ENCODE results near the gene CLCNKB. TPM values are rescaled to one million over a fixed set of nuclear protein-coding genes. Genes with fewer than 3 reads are reported as not detected.
"Not testable (repeated sequence)": the region's sequence is repeated elsewhere in the genome, so short reads cannot be mapped to it uniquely, and the experiment has no call there.

The CLCNKB gene
- total RNA-seq, 2 experiments from 2014 or later: not detected

DNA sequence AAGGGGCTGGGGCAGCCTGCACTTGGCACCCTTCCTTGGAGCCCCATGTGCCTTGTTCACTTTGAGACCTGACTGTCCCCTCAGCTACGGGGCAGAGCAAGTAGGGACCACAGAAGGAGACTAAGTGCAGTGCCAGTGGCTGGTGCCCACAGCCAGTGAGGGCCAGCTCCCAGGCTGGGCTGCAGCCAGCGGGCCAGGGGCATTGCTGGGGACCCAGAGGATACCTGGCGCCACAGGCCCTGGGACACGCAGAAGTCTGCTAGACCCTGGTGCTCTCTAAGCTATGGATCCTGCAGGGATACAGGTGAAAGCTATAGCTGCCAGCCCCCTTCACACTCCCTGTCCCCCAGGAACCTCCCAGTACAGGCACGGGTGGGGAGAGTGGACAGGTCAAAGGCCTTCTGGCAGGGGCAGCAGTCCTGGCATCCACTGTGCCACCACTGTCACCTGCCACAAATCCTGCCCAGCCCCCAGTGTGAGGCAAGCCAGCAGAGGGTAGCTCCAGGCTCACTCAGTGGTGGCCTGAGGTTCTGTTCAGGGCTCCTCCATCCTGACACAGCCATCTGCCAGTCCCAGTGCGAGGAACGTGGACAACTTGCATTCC, 20.4 kb upstream of the CLCNKB start:
- no peak overlapping the region for H3K4me3 Mint-ChIP-seq

DNA sequence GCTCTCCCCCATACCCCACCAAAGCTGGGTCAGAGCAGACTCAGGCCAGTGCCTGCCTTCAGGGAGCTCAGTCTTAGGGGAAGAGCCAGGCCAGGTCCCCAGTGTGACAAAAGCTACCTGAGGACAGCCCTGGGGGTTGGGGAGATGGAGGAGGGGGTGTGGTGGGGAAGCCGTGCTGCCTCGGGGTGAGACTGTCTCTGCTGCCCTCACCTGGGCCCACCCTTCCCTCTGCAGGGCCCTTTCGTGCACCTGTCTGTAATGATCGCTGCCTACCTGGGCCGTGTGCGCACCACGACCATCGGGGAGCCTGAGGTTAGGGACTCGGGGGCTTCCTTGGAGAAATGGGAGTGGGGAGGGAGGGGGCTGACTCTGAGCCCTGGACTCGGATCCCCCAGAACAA, 17.3 kb upstream of the CLCNKB start:
- ATAC-seq; H3K27ac Mint-ChIP-seq; CTCF ChIA-PET; H3K4me3 Mint-ChIP-seq; H3K4me1 Mint-ChIP-seq (ENCODE audit: low read depth); POLR2A ChIA-PET; intact Hi-C loops (cut with micrococcal nuclease); DNase-seq; H3K9me3 Mint-ChIP-seq; H3K36me3 Mint-ChIP-seq (ENCODE audit: low read depth): not testable (repeated sequence)
- H3K27me3 Mint-ChIP-seq: peaks cover 15% of the 10 kb centered on the region

More for the DNA sequence above, 20.4 kb upstream of the CLCNKB start:
- Mint-ChIP-seq H3K9me3 (no peaks in the 10 kb centered on the region), H3K27me3 (peaks cover 5% of the 10 kb centered on the region), H3K4me1 (ENCODE audit: low read depth) (peaks cover 3% of the 10 kb centered on the region), H3K36me3 (ENCODE audit: low read depth) (no peaks in the 10 kb centered on the region), H3K27ac (no peak overlapping the region)
- ChIA-PET POLR2A (no interaction called here), CTCF (no interaction called here)
- TF ChIP-seq, protein P1, sequence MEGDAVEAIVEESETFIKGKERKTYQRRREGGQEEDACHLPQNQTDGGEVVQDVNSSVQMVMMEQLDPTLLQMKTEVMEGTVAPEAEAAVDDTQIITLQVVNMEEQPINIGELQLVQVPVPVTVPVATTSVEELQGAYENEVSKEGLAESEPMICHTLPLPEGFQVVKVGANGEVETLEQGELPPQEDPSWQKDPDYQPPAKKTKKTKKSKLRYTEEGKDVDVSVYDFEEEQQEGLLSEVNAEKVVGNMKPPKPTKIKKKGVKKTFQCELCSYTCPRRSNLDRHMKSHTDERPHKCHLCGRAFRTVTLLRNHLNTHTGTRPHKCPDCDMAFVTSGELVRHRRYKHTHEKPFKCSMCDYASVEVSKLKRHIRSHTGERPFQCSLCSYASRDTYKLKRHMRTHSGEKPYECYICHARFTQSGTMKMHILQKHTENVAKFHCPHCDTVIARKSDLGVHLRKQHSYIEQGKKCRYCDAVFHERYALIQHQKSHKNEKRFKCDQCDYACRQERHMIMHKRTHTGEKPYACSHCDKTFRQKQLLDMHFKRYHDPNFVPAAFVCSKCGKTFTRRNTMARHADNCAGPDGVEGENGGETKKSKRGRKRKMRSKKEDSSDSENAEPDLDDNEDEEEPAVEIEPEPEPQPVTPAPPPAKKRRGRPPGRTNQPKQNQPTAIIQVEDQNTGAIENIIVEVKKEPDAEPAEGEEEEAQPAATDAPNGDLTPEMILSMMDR (IDR thresholded peaks at IDR 0.05): no peak
- no peak for ATAC-seq
- DNase-seq: no peak
- intact Hi-C loops (cut with micrococcal nuclease): no loop called here

GRCh38 chr1:16026723-16027484, 16.7 kb upstream of the CLCNKB start:
- ChIA-PET POLR2A (no interaction called here), CTCF (no interaction called here)
- TF ChIP-seq, protein P1 (IDR thresholded peaks at IDR 0.05): no peak
- no peak overlapping the region for H3K4me3 Mint-ChIP-seq
- DNase-seq (peak; percentile 48), ATAC-seq (peak; percentile 60)
- peaks cover 3% of the 10 kb centered on the region for H3K4me1 Mint-ChIP-seq (ENCODE audit: low read depth)
- H3K36me3 Mint-ChIP-seq (ENCODE audit: low read depth): no peaks in the 10 kb centered on the region
- intact Hi-C loops (cut with micrococcal nuclease): no loop called here
- peaks cover 15% of the 10 kb centered on the region for H3K27me3 Mint-ChIP-seq
- H3K9me3 Mint-ChIP-seq: no peaks in the 10 kb centered on the region
- no peak overlapping the region for H3K27ac Mint-ChIP-seq

DNA sequence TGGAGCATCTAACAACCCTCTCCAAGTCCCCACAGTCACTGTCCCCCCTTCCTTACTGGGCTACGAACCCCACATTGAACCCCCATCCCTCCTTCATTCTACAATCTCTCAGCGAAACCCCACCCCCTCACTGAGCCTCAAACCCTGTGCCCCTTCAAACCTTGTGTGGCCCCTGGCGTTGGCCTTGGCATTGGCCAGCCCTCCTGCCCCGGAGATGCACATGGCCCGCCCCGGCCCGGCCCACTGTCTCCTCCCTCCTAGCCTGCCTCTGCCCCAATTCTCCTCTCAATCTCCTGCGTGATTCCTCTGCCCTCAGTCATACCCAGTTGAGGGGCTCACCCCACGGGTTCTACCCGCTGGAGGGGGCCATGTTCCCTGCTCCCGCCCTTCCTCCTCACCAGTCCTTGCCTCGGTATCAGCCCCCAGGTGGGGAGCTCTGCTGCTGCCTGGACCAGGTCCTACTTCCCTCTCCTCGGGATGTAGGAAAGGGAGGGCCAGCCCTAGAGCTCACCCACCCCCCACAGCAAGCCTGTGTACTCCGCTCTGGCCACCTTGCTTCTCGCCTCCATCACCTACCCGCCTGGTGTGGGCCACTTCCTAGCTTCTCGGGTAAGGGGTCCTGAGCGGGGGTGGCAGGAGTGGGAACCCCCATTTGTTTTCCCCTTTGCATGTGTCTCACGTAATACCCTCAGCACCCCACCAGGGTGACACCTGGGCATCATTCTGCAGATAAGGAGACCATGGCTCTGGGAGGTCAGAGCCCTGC, 15.2 kb upstream of the CLCNKB start:
- ChIA-PET CTCF (no interaction called here), POLR2A (no interaction called here)
- no peaks in the 10 kb centered on the region for H3K9me3 Mint-ChIP-seq
- H3K36me3 Mint-ChIP-seq (ENCODE audit: low read depth): no peaks in the 10 kb centered on the region
- ATAC-seq (no peak), DNase-seq (no peak)
- TF ChIP-seq, protein P1 (IDR thresholded peaks at IDR 0.05): no peak
- H3K27ac Mint-ChIP-seq: no peak overlapping the region
- H3K4me1 Mint-ChIP-seq (ENCODE audit: low read depth): peaks cover 3% of the 10 kb centered on the region
- peaks cover 18% of the 10 kb centered on the region for H3K27me3 Mint-ChIP-seq
- intact Hi-C loops (cut with micrococcal nuclease): no loop called here
- H3K4me3 Mint-ChIP-seq: no peak overlapping the region

DNA sequence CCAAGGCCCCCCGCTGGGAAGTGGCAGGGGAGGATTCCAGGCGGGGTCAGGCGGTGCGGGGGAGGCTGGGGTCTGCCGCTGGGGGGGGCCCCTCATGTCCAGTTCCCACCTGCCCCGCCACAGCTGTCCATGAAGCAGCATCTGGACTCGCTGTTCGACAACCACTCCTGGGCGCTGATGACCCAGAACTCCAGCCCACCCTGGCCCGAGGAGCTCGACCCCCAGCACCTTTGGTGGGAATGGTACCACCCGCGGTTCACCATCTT, 14.6 kb upstream of the CLCNKB start:
- H3K4me3 Mint-ChIP-seq; H3K9me3 Mint-ChIP-seq; ATAC-seq; intact Hi-C loops (cut with micrococcal nuclease); DNase-seq; CTCF ChIA-PET; H3K36me3 Mint-ChIP-seq (ENCODE audit: low read depth); H3K4me1 Mint-ChIP-seq (ENCODE audit: low read depth); POLR2A ChIA-PET; H3K27ac Mint-ChIP-seq: not testable (repeated sequence)
- peaks cover 18% of the 10 kb centered on the region for H3K27me3 Mint-ChIP-seq

DNA sequence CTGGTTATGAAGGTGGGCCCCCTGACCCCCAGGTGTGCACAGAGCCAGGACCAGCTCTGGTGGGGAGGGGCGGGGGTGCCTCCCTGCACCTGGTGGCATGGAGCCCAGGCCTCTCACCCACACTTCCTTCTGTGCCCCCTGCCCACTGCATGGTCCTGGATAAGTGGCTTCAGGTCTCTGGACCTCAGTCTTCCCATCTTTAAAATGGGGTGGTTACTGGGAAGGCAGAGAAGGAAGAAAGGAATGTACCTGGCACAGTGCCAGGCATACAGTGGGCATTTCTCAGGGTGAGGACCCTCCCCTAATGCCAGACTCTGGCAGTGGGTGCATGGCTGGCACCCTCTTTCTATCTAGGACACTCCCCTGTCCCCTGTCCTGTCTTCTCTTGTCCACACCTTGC, 14.3 kb upstream of the CLCNKB start:
- Mint-ChIP-seq H3K27me3 (peaks cover 18% of the 10 kb centered on the region), H3K4me1 (ENCODE audit: low read depth) (peaks cover 3% of the 10 kb centered on the region), H3K4me3 (no peak overlapping the region), H3K36me3 (ENCODE audit: low read depth) (no peaks in the 10 kb centered on the region), H3K27ac (no peak overlapping the region), H3K9me3 (no peaks in the 10 kb centered on the region)
- ChIA-PET CTCF (no interaction called here), POLR2A (no interaction called here)
- ATAC-seq: no peak
- intact Hi-C loops (cut with micrococcal nuclease): no loop called here
- TF ChIP-seq, protein P1 (IDR thresholded peaks at IDR 0.05): no peak
- DNase-seq: no peak
